Endodermal cell (in vitro differentiated cells): ENCODE measurements around the gene IP6K1. TPM values are rescaled to one million over a fixed set of nuclear protein-coding genes. Genes with fewer than 3 reads are reported as not detected.

Experiments used
- DNase-seq: peaks from one replicate; pipeline ENCODE4 v3.0.0-alpha.2; 2017
- H3K27ac ChIP-seq: 2 replicates; pipeline ENCODE4 v1.5.1; 2013; ENCODE audit warnings: mild to moderate bottlenecking, low read depth, low read length, moderate library complexity
- H3K27me3 ChIP-seq: 2 replicates; pipeline ENCODE4 v1.6.1; 2013; ENCODE audit warnings: mild to moderate bottlenecking, low read length, moderate library complexity; ENCODE audit not compliant: insufficient read depth, control insufficient read depth, poor library complexity, severe bottlenecking
- H3K36me3 ChIP-seq: 2 replicates; pipeline ENCODE4 v1.7.0; 2013; ENCODE audit warnings: mild to moderate bottlenecking, low read length, moderate library complexity; ENCODE audit not compliant: control insufficient read depth, insufficient read depth
- H3K4me1 ChIP-seq: one replicate; pipeline ENCODE4 v1.7.0; 2013; ENCODE audit warnings: low read length; ENCODE audit not compliant: control insufficient read depth, insufficient read depth
- H3K4me3 ChIP-seq: 2 replicates; pipeline ENCODE4 v1.5.1; 2013; ENCODE audit warnings: mild to moderate bottlenecking, low read length, moderate library complexity
- H3K9ac ChIP-seq: 2 replicates; pipeline ENCODE4 v1.6.1; 2013; ENCODE audit warnings: mild to moderate bottlenecking, low read length, moderate library complexity; ENCODE audit not compliant: poor library complexity, severe bottlenecking; ENCODE audit errors: extremely low read depth
- H3K9me3 ChIP-seq: 2 replicates; pipeline ENCODE4 v1.6.1; 2013; ENCODE audit warnings: mild to moderate bottlenecking, low read length, moderate library complexity; ENCODE audit not compliant: control insufficient read depth
- H3K27ac Mint-ChIP-seq: 2 replicates; pipeline ENCODE4 v1.8.0; 2020; ENCODE audit warnings: mixed read lengths
- H3K27me3 Mint-ChIP-seq: 2 replicates; pipeline ENCODE4 v1.8.0; 2021; ENCODE audit warnings: mild to moderate bottlenecking, mixed read lengths; ENCODE audit not compliant: insufficient read depth
- H3K36me3 Mint-ChIP-seq: 2 replicates; pipeline ENCODE4 v1.8.0; 2020; ENCODE audit warnings: low read depth, mixed read lengths
- H3K4me1 Mint-ChIP-seq: 2 replicates; pipeline ENCODE4 v1.8.0; 2020; ENCODE audit warnings: mixed read lengths
- H3K4me3 Mint-ChIP-seq: 2 replicates; pipeline ENCODE4 v1.8.0; 2020; ENCODE audit warnings: mild to moderate bottlenecking, moderate library complexity, mixed read lengths
- H3K9me3 Mint-ChIP-seq: 2 replicates; pipeline ENCODE4 v1.8.0; 2020; ENCODE audit warnings: mild to moderate bottlenecking, mixed read lengths
- WGBS, 2 experiments: methylation state at CpG; one replicate each; pipeline versions ENCODE4 v1.1.5 to v1.1.7; 2013; ENCODE audit warnings: missing lambda C conversion rate in 2 of 2, mixed read lengths in 1 of 2; ENCODE audit not compliant: insufficient coverage in 1 of 2, insufficient read length in 1 of 2; 5-methylcytosine and 5-hydroxymethylcytosine counted together
- total RNA-seq, 2 donors: library from RNA; stranded (reverse); fragmentation: NEBNext Ultra II Directional in 1 of 2; extraction: Animal tissue kit (Norgen Biotek cat#: 25700) in 1 of 2; gene quantifications; 2 replicates in 1 of 2; 3 replicates in 1 of 2; pipeline ENCODE4 v1.2.1, GENCODE V29; 2021
- TF ChIP-seq, protein P1 (sequence below): fragments of 200-600 bp; sonication (generic); conservative IDR thresholded peaks from 2 replicates; pipeline ENCODE4 v1.5.0; 2021; ENCODE audit warnings: antibody characterized with exemption, mild to moderate bottlenecking

IP6K1 gene
- total RNA-seq, 2 donors from 2014 or later: 45.8 to 49.8 TPM

DNA sequence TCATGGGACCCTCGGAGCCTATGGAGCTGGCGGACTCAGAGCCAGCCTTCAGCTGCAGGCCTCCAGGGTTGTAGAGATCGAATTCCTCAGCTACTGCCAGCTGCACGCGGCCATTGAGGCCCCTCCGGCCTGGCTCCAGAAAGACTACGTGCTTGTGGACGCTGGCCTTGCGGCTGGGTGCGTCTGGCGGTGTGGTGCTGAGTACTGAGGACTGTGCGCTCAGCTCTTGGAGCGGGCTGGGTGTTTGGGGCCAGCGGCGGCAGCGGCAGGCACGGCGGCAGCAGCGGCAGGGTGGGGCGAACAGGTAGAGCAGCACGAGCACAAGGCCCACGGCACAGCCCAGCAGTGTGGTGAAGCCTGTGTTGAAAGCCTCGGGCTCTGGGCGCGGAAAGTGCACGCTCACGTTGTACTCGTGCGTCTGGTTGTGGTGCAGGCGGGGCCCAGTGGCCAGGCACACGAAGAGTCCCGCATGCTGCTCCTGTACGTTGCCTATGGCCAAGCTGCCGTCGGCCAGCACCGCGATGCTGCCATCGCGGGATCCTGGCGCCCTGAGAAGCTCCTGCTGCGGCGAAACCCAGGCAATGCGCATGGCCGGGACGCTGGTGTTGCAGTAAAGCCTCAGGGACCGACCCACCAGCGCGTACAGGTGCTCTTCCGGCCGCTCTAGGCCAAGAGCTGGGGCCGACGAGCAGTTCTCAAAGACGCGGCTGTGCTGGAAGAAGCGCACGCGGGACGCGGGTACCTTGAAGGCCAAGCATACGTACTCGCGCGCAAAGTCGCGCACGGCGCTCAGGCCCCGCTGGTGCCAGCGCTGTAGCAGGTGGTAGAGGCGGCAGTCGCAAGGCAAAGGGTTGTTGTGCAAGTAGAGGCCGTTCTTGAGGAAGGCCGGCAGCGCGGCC, 68.1 kb downstream of the IP6K1 start:
- no peaks in the 10 kb centered on the region for H3K9me3 ChIP-seq
- H3K4me3 ChIP-seq: peak overlapping the region; percentile 78
- H3K36me3 ChIP-seq: peaks cover 25% of the 10 kb centered on the region
- Mint-ChIP-seq H3K27ac (peak overlapping the region; percentile 92), H3K9me3 (no peaks in the 10 kb centered on the region), H3K27me3 (peaks cover 4% of the 10 kb centered on the region), H3K4me1 (peaks cover 10% of the 10 kb centered on the region), H3K4me3 (peak overlapping the region; percentile 69), H3K36me3 (peaks cover 31% of the 10 kb centered on the region)
- peak; percentile 81 for DNase-seq
- 96 to 99% methylated on average over 66 to 75 of the region's 75 CpGs for WGBS, 2 experiments
- no peak overlapping the region for H3K27ac ChIP-seq
- no peak overlapping the region for H3K9ac ChIP-seq
- no peaks in the 10 kb centered on the region for H3K27me3 ChIP-seq
- peaks cover 7% of the 10 kb centered on the region for H3K4me1 ChIP-seq
- TF ChIP-seq, protein P1, sequence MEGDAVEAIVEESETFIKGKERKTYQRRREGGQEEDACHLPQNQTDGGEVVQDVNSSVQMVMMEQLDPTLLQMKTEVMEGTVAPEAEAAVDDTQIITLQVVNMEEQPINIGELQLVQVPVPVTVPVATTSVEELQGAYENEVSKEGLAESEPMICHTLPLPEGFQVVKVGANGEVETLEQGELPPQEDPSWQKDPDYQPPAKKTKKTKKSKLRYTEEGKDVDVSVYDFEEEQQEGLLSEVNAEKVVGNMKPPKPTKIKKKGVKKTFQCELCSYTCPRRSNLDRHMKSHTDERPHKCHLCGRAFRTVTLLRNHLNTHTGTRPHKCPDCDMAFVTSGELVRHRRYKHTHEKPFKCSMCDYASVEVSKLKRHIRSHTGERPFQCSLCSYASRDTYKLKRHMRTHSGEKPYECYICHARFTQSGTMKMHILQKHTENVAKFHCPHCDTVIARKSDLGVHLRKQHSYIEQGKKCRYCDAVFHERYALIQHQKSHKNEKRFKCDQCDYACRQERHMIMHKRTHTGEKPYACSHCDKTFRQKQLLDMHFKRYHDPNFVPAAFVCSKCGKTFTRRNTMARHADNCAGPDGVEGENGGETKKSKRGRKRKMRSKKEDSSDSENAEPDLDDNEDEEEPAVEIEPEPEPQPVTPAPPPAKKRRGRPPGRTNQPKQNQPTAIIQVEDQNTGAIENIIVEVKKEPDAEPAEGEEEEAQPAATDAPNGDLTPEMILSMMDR: no peak

DNA sequence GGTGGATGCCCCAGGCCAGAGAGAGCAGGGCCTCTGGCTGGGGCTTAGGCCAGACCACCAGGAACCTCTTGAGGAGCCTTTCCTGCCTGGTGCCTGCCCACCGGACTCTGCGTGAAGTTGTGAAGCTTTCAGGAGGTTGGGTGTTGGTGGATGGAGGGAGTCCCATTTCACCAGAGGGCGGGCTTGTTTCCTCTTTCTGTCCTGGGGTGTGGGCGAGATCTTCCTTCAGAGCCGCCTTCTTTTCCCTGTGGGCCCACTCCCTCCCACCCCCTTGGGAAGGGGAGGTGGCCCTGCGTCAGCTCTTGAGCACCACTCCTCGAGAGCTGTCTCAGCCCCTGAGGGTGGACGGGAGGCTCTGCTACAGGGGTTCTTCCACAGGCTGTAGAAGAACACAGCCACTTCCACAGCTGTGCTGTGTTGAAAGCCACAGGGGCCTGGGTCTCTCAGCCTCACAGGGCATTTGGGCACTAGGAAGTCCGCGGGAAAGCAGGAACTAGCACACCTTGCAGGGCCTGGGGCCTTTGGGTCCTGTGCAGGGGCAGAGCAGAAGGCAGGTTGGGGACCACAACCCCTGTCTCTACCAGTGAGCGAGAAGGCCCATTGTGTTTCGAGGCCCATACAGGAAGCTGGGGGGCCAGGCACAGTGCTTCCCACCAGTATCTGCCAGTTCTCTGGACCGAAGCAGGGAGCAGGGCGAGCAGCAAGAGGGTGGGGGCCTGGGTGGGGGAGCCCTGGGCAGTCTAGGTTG, 69.0 kb downstream of the IP6K1 start:
- Mint-ChIP-seq H3K27ac (no peak overlapping the region), H3K4me3 (no peak overlapping the region), H3K9me3 (no peaks in the 10 kb centered on the region), H3K4me1 (peaks cover 10% of the 10 kb centered on the region), H3K27me3 (peaks cover 4% of the 10 kb centered on the region), H3K36me3 (peaks cover 27% of the 10 kb centered on the region)
- TF ChIP-seq, protein P1: no peak
- H3K27me3 ChIP-seq: no peaks in the 10 kb centered on the region
- DNase-seq: peak; percentile 53
- no peak overlapping the region for H3K27ac ChIP-seq
- WGBS, 2 experiments: 92 to 96% methylated on average over 3 to 14 of the region's 14 CpGs
- H3K9me3 ChIP-seq: no peaks in the 10 kb centered on the region
- no peak overlapping the region for H3K9ac ChIP-seq
- no peaks in the 10 kb centered on the region for H3K4me1 ChIP-seq
- H3K36me3 ChIP-seq: peaks cover 20% of the 10 kb centered on the region
- no peak overlapping the region for H3K4me3 ChIP-seq

DNA sequence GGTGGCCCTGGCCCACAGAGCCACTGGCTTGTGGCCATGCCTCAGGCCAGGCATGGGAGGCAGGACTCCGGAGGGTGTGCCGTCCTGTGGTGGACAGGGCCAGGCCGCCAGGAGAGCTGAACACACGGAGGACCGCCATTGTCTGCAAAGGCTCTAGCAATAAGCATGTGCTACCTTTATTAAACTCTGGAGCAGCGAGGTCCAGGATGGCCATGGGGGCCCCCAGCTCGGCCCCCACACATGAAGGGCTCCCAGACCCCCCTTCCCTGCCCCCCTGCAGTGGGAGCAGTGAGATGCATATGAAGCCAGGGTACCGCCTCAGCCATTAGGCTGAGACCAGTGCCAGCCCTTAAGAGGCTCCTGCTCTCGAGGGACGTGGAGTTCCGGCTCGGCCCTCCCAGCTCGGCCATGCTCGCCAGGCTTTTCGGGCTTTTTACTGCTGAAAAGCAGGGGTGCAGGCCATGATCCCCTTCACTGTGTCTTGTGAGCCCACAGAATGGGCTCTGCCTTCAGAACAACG, 69.6 kb downstream of the IP6K1 start:
- Mint-ChIP-seq H3K9me3 (no peaks in the 10 kb centered on the region), H3K27ac (no peak overlapping the region), H3K36me3 (peaks cover 22% of the 10 kb centered on the region), H3K4me1 (peaks cover 10% of the 10 kb centered on the region), H3K4me3 (no peak overlapping the region), H3K27me3 (peaks cover 4% of the 10 kb centered on the region)
- peaks cover 14% of the 10 kb centered on the region for H3K36me3 ChIP-seq
- TF ChIP-seq, protein P1: no peak
- peak; percentile 41 for DNase-seq
- no peaks in the 10 kb centered on the region for H3K4me1 ChIP-seq
- H3K9me3 ChIP-seq: no peaks in the 10 kb centered on the region
- no peak overlapping the region for H3K27ac ChIP-seq
- no peak overlapping the region for H3K9ac ChIP-seq
- no peaks in the 10 kb centered on the region for H3K27me3 ChIP-seq
- no peak overlapping the region for H3K4me3 ChIP-seq
- WGBS, 2 experiments: 92 to 94% methylated on average over 11 to 16 of the region's 16 CpGs
